Fibroblast of gingiva (primary cell): ENCODE measurements around the gene RAD51B.

ENCODE experiments used
- DNase-seq: peaks from one replicate; pipeline ENCODE4 v3.0.0-alpha.2; 2011; ENCODE audit warnings: low read depth

Gene RAD51B

DNA sequence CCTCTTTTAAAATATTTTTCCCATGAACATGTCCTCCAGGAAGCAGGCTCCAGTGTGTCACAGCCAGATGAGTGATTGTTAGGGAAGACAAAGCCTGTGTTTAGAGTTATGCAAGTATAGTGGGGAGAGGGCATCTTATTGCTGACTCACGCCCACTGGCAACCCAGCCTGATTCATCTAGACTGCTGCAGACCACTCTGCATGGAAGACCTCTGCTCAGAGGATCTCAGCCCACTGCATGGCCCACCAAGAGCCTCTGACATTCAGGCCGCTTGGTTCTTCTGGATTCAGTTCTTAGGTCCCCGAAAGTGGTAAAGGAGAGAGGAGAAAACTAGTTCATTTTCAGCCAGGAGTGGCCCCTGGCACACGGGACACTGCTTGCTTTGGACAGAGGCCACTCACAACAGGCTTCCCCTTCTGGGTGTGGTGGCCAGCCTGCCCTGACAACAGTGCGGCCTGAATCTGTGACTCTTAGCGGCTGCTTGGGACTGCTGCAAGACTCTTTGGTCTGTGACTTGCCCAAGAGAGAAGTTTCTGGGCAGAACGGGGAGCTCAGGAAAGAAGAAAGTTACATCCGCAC, 707.0 kb downstream of the RAD51B start:
- peak; percentile 14 for DNase-seq

DNA sequence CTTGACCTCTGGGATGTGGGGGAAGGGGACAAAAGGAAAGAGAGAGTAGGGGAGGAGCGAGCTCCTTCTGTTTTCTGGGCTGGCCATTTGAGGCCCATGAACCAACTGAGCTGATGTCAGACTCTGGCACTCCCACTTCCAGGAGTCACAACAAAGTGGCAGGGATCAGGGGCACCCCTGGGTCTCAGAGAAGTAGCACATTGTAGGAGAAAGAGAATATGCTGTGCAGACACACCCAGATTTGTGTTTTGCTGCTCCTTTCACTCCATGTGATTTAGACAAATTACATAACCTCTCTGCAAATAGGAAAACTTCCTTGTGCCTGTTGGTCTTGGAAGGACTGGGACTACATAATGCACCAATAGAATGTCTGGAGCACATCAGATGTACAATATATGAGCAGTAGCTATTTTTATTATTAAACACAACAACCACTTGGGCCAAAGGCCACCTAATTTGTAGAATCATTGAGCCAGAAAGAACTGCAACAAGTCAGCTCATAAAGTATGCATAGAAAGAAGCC, 707.8 kb downstream of the RAD51B start:
- peak; percentile 49 for DNase-seq

DNA sequence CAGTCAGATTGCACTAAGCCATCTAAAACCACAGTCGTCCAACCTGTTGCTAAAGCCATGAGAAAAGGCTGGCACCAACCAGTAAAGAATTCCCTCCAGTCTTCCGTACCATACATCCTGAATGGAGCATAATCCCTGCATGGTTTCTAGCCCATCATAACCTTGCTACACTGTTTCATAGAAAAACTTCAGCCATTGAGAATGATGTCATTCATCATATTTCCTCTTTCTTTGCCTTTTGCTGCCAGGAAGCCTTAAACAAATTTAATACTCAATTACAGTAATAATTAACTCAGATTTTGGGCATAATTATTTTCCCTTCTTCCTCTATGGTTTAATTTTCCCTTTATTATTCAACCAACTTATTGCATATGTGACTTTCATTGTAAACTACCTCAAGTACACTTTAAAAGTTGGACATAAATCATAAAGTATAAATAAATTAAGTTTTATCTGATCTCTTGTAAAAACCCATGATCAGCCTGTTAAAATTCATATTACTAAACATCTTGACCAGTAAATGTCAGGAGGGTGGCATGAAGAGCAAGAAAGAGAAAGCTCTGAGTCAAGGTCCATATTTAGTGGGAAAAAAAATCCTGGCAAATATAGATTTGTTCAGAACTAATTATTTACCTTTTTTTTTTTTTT, 708.6 kb downstream of the RAD51B start:
- DNase-seq, result no peak

DNA sequence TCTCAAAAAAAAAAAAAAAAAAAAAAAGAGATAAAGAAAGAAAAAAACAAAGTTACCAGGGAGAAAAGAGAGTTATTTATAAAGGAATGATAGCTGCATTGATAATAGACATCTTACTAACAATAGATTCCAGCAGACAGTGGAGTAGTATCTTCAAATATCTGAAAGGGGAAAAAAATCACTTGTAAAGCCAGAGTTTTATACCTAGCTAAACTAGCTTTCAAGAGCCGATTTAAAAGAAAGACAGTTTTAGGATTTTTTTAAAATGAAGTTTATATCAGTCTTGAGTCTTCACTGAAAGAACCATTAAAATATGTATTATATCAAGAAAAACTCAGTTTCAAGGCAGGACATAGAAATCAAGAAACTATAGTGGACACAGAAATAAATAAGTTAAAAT, 710.9 kb downstream of the RAD51B start:
- no peak for DNase-seq

DNA sequence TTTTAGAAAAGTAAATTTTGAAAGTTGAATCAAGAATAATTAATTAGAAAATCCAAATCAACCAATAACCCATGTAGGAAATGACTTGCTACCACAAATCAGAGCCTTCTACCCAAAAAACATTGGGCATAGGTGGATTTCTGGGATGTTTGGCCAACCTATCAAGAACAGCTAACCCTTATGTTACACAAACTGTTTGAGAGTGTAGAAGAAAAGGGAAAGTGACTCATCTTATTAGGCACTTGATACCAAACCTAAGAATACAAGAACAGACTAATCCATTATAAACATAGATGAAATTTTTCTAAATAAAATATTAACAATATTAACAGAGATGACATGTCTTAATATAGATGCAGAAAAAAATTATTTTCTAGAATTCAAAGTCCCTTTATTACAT, 712.9 kb downstream of the RAD51B start:
- DNase-seq, result no peak

DNA sequence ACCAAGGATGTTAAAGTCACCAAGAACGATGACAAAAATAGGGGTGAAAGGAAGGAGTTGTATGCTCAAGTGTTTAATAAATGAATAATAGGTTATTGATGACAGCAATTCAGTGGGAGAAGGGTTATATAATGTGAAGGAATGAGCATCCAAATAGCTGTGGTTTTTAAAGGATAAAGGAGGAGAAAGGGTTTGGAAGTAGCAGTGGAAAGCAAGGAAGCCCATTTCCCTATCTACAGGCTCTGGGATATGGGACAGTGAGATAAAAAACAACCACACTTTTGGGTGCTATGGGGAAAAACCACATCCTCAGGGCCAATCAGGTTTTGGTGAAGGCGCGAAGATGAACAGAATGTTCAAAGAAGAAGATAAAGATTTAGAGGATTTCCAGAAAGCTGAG, 714.7 kb downstream of the RAD51B start:
- no peak for DNase-seq

DNA sequence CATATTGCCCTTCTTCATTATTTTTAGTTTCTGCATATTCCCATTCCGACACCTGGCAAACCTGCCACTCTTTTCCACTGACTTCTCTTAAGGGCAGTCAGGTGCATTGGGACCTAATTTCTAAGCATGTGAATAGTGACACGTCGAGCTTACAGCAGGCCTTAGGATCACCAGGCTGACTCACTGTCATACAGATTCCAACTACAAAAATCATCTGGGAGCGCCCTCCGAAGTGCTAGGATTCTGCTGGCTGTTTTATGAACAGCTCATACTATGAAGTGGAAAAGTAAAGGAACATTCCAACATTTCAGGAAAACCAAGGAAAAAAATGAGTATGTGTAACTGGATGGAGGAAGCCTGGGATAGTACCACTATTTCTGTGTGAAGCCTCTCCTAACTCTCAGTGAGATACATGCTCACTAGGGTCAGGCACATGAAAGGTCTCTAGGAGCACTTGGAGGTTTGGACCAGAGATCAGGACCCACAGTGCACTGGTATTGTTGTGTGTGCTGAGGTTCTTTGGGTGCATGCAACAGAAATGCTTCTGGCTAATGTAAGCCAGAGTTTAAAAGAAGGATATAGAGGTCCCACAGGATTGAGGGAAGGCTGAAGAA, 715.9 kb downstream of the RAD51B start:
- peak; percentile 54 for DNase-seq

DNA sequence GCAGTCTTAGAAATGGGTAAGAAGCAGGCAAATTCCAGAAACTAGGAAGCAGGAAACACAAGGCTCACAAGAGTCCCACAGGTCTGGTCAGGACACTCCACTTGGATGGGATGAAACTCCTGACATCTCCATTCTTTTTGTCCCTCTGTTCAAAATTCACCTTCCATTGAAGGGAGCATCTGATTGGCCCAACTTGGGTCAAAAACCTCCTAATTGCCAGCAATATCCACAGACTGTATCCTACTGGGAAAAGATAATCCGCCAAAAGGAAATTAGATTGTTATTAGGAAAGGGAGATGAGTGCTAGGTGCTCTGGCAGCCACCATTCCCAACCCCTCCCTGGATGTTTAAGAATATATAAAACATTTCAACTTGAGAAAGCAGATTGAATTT, 716.4 kb downstream of the RAD51B start:
- DNase-seq, result no peak

DNA sequence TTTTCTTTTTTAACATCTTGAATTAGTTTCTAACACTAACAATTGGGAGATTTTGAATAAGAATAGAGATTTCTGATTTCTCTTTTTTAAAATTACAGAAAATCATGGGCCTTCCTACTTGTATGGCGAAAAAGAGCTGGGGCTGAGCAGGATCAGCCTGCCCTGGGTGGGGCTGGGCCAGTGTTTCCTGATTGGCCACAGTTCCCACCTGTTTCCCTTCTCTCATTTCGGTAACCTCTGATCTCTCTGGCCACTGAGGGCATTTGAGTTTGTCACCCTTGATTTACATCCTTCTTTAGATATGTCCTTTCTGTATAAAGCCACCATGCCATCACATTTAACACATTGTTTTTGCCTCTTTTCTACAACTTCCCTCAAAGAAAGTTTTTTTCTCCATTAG, 719.1 kb downstream of the RAD51B start:
- DNase-seq, result no peak

DNA sequence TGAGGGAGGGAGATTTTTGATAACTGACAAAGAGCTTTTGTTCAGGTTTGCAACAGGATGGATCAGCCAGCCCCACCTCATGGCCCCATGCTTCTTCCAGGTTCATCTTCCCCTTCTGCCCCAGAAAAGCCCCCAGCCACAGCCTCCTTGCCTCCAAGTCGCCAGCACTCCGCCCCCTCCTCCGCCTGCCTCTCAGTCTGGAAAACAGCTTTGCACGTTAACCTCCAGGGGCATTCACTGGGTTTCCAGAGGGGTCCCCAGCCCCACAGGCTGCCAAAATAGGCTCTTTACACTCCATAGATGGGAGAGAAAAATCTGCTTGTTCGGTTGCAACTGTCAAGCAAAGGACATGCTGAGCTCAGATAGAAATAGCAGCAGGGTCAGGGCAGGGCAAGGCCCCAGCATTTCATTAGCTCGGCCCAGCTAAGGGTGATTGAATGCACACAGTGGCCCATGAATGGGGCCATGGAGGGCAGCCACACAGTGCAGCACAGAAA, 719.7 kb downstream of the RAD51B start:
- DNase-seq, result no peak

DNA sequence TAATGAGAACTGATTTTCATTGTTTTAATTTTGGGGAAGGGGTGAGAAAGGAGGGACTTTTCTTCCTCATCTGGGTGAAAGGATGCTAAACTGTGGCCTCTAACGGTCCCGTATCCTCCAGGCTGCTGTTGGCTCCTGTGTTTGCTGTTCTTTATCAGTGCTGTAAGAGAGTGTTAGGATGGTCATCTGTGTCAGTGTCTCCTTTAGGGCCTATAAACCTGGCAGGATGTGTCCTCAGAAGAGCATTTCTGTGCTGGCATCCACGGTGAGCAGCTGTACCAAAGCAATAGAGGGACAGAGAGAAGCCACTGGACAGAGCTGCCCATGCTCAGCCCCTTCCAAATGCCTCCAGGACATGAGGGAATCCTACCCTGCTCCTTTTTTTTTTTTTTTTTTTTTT, 720.2 kb downstream of the RAD51B start:
- DNase-seq, result no peak

DNA sequence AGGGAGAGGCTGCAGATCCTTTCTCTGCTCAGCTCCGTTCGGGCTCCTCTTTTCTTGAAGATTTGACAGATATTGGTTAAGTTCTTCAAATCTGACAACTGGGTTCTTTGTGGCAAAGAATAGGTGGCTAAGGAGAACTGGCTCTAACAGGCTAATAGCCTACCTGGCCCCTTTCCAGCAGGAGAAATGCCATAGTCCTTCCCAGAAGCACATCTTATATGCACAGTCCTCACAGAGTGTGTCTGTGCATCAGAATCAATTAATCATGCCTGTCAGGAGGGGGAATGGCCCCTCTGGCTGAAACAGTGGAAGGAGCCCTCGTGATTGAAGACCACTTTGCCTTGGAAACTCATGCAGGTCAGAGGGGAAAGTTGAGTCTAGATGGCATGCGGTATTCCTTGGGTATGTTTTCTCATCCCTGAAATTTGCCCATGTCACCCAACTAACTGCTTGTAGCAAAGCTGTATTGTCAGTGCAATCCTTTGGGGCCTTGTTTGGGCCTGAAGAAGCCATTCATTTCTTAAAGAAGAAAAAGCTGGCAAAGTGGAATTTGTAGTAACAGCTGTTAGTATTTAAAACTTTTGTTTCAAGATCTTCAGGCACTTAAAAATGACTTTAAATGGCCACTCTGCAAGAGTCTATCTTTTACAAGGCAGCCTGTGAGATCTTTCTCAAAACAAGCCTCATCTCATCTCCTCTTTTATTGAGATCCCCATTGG, 721.8 kb downstream of the RAD51B start:
- no peak for DNase-seq

DNA sequence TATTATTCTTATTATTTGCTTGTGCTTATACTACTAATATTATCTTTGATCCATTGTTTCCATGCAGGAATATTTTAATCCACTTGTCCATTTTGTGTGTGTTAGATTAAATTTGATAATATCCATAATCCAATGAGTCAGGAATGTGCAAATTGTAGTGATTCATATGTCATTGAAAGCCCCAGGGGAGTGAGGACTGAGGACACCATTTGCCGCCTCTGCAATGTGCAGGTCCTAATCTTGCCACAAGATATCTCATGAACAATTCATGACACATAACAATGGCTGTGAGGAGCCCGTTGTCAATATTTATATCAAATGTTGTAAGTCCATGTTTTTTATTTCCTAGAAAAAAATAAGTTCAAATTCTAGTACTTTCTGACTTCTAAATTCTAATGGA, 722.8 kb downstream of the RAD51B start:
- no peak for DNase-seq

DNA sequence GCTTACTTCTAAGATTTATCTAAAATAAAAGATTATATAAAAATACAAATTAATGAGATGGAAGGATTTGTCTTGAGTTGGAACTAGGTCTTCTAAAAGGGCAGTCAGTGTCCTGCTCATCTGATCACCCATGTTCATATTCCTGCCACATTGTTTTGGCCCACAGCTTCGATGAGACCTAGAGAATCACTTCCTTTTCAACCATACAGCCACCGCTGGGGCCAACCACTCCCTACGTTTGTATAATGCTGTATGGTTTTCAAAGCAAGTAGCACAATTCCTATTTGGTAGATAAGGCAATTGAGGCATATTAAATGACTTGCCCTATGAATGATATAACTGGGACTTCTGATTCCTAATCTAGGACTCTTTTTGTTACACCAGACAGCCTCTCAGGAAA, 723.9 kb downstream of the RAD51B start:
- DNase-seq, result no peak

DNA sequence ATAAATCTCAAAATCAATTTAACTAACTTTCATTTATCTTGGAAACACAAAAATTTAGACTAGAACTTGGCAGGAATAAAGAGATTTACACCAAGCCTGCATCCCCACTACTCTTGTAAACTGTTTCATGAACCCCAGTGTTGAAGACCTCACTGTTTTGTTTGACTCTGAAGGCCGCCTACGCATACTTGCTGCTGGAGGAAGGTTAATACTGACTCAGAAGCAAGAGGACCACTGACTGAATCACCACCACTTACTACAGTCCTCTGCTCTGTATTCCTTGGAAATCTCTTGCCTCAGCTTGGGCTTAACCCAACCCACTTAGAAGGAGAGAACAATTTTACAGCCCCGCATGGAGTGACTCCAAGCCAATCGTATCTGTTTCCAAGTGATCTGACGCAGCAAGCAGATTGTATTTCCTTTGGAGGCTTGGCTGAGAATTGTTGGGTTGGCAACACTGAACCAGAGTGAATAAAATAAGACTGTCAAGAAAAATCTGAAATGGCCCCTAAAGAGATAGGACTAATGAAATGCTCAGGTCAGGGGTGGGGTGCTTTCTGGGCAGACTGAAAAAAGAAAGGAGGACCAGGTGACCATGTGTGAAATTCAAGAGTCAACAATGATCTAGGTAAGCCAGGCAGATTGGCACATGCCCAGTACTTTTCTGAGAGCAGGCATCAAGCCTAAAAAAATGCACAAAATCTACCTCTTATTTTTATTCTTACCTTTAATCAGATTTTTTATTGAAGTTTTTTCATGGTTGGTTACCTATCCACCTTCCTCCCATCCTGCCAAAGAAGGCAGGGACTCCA, 724.7 kb downstream of the RAD51B start:
- DNase-seq, result peak; percentile 98

DNA sequence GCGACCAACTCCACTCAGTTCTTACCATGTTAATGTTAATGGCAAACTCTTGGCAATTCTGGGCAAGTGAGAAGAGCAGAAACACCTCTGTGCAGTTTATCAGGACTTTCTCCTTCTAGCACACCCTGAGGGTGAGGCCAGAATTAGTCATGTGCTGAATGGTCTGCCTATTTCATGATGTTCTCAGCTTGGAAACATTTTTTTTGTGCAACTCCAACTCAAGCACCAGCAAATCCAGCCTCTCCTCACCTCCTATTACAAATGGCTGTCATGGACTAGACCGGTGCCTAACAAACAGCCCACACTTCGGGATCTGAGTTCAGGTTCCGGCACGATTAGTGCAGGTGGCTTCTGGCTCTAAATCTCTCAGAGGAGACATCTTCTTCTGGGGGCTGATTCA, 727.3 kb downstream of the RAD51B start:
- peak; percentile 87 for DNase-seq

DNA sequence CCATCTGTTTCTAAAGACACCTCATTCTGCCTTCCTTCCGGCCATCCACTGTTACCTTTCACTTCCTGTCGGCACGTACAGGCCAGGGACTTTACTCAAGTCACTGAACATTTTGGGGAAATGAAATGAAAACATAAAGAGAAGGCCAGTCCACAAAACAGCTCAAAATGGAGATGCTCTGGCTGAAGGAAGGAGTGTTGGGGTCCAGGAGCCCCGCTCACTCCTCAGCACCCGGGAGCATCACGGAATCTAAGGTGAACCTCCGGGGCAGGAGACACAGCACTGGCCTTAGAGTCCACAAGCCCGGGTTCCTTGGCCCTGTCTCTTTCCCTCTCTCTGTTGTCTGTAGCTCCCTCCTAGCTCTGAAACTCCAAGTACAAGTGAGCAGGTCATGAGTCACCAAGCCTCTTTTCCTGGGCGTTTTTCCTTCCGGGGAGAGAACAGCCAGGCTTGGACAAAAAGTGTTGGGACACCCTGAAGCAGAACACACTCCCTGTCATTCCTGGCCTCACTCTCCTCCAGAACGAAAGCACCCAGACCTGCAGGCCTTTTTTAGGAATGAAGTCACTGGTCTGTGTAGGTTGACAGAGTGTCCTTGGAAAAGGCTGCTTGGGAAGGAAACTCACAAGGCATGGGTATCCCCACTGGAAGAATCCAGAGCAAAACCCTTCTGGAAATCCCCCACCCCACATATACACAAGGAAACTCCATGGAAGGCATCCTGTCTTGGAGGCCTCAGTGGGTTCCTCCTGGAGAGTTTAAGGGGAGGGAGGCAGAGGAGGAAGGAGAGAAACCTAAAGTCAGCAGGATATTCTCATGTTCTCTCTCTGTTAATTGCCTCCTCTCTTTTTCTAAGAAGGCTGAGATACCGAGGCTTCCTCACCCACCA, 728.0 kb downstream of the RAD51B start:
- peak; percentile 96 for DNase-seq

DNA sequence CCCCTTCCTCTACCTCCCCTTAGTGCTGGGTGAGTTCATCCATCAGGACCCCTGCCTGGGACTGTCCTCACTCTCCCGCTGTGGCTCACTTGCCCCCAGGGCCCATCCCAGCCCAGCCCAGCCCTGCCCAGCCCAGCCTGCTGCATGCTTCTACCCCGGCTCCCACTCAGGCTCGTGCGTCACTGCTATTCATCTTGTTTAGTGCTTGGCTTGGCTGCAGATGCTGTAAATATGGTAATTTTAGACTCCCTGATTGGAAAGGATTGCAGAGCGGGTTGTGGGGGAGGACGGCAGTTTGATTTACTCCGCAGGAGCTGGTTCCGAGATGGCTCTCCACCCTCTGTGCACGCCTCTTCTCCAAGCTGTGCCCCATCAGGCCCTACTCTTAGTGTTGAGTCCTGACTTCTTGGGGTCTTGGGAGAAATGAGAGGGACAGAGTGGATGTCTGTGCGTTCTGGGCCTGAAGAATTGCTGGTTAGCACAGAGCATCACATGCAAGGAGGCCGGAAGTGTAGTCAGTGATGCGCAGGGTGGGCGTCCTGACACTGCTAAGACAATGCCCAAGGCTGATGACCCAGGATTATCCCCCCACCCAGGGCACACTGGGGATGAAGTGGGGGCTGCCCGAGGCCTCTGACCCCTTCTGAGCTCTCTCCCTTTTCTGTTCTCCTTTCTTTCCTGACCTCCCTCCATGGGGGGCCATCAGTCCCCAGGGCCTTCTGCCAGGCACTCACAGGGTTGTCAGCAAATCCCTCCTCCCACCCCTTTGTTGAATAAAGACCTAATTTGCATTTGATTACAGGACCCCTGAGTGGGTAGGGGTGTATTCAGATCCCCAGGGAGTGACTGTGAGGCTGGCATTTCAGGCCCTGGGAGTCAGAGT, 728.9 kb downstream of the RAD51B start:
- peak; percentile 99 for DNase-seq

DNA sequence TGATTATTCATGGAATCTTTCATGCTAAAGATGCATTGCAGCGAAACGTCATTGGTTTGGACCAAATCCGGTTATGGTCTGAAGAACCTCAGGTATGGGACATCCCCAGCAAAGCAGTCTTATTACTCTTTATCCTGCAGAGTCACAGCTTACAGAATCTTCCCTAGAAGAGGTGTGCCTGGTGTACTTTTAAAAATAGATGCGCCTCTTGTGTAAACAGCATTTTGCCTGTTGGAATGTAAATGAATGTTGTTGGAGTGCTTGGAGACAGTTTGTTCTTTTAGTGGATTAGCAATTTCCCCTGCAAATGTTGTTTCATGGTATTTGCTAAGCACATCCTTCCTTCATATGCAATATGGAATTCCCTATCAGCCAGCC, 730.7 kb downstream of the RAD51B start:
- peak; percentile 95 for DNase-seq
